ENCODE data around the gene CEACAM1. TPM values are rescaled to one million over a fixed set of nuclear protein-coding genes. Genes with fewer than 3 reads are reported as not detected.

Gene CEACAM1
- total and polyA plus RNA-seq, 2 of the 13 experiments (the other 11 are each of a cell fraction or from before 2014, with no cell fraction given), result 13.5 to 332 TPM

DNA sequence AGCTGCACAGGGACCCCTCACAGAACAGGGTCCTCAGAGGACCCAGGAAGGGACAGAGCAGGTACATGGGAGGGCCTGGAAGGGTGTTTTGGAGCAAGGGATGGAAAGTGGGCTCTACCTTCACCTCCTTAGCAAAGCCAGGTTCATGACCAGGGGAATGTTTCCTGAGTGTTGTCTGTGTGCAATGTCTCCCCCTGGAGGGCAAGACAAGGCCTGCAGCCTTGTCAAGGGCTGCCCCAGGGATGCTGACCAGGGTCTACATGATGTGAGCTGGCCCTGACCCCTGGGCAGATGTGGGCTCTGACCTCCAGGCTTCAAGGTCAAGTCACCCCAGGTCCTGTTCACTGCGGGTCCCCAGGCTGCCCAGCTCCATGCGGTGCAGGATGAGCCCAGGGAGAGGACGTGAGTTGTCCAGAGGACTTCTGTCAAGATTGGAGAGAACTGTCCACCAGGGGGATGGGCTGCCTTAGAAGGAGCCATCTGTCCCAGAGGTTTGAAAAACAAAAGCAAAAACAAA, 1.0 kb upstream of the CEACAM1 start (continued):
- TF ChIP-seq THAP8 (CRISPR knock-in tag; IDR thresholded peaks at IDR 0.05; ENCODE audit: borderline replicate concordance) (no peak), DRAP1 (CRISPR knock-in tag; IDR thresholded peaks at IDR 0.05) (0 out of 2 replicates have a peak, but pooled peaks have one; percentile 25), NFYB (CRISPR knock-in tag; IDR thresholded peaks at IDR 0.05) (no peak), ZNF326 (CRISPR knock-in tag; IDR thresholded peaks at IDR 0.05; ENCODE audit: borderline replicate concordance) (no peak), TCF12 (IDR thresholded peaks at IDR 0.05) (no peak), TCF12 (CRISPR knock-in tag; IDR thresholded peaks at IDR 0.05) (no peak), XRCC5 (optimal IDR thresholded peaks at IDR 0.05; ENCODE audit: low read length) (peak; percentile 83), GTF3A (CRISPR knock-in tag; conservative IDR thresholded peaks at IDR 0.05) (peak; percentile 60), ZNF10 (CRISPR knock-in tag; IDR thresholded peaks at IDR 0.05; ENCODE audit: borderline replicate concordance, low read depth) (no peak), KDM6A (CRISPR knock-in tag; IDR thresholded peaks at IDR 0.05; ENCODE audit: low read depth) (no peak), CENPX (CRISPR knock-in tag; IDR thresholded peaks at IDR 0.05) (no peak), FOXJ3 (CRISPR knock-in tag; IDR thresholded peaks at IDR 0.05; ENCODE audit: borderline replicate concordance) (peak; percentile 51; the same call in 1 of the 2 replicates), ZNF781 (CRISPR knock-in tag; IDR thresholded peaks at IDR 0.05; ENCODE audit: borderline replicate concordance, not compliant biosample characterization) (peak; percentile 75), ZNF792 (CRISPR knock-in tag; IDR thresholded peaks at IDR 0.05) (0 out of 2 replicates have a peak, but pooled peaks have one; percentile 61), ATF1 (CRISPR knock-in tag; IDR thresholded peaks at IDR 0.05) (no peak), SNAPC2 (CRISPR knock-in tag; IDR thresholded peaks at IDR 0.05) (no peak), RORA (CRISPR knock-in tag; IDR thresholded peaks at IDR 0.05) (no peak), BCL6 (CRISPR knock-in tag; IDR thresholded peaks at IDR 0.05) (0 out of 2 replicates have a peak, but pooled peaks have one; percentile 62), CC2D1A (CRISPR knock-in tag; IDR thresholded peaks at IDR 0.05) (no peak), SAFB2 (CRISPR knock-in tag; IDR thresholded peaks at IDR 0.05; ENCODE audit: borderline replicate concordance, low read depth) (no peak), ZC3H13 (CRISPR knock-in tag; IDR thresholded peaks at IDR 0.05) (no peak)
- TF ChIP-seq, protein P1, sequence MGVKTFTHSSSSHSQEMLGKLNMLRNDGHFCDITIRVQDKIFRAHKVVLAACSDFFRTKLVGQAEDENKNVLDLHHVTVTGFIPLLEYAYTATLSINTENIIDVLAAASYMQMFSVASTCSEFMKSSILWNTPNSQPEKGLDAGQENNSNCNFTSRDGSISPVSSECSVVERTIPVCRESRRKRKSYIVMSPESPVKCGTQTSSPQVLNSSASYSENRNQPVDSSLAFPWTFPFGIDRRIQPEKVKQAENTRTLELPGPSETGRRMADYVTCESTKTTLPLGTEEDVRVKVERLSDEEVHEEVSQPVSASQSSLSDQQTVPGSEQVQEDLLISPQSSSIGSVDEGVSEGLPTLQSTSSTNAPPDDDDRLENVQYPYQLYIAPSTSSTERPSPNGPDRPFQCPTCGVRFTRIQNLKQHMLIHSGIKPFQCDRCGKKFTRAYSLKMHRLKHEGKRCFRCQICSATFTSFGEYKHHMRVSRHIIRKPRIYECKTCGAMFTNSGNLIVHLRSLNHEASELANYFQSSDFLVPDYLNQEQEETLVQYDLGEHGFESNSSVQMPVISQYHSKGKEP (CRISPR knock-in tag; IDR thresholded peaks at IDR 0.05), result no peak
- TF ChIP-seq, protein P2, sequence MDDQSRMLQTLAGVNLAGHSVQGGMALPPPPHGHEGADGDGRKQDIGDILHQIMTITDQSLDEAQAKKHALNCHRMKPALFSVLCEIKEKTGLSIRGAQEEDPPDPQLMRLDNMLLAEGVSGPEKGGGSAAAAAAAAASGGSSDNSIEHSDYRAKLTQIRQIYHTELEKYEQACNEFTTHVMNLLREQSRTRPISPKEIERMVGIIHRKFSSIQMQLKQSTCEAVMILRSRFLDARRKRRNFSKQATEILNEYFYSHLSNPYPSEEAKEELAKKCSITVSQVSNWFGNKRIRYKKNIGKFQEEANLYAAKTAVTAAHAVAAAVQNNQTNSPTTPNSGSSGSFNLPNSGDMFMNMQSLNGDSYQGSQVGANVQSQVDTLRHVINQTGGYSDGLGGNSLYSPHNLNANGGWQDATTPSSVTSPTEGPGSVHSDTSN (CRISPR knock-in tag; IDR thresholded peaks at IDR 0.05; ENCODE audit: borderline replicate concordance), result no peak
- TF ChIP-seq, protein P3, sequence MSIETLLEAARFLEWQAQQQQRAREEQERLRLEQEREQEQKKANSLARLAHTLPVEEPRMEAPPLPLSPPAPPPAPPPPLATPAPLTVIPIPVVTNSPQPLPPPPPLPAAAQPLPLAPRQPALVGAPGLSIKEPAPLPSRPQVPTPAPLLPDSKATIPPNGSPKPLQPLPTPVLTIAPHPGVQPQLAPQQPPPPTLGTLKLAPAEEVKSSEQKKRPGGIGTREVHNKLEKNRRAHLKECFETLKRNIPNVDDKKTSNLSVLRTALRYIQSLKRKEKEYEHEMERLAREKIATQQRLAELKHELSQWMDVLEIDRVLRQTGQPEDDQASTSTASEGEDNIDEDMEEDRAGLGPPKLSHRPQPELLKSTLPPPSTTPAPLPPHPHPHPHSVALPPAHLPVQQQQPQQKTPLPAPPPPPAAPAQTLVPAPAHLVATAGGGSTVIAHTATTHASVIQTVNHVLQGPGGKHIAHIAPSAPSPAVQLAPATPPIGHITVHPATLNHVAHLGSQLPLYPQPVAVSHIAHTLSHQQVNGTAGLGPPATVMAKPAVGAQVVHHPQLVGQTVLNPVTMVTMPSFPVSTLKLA (IDR thresholded peaks at IDR 0.05), result no peak

Measured in HepG2 (cell line).